ENCODE results near the gene LCLAT1. TPM values are rescaled to one million over a fixed set of nuclear protein-coding genes. Genes with fewer than 3 reads are reported as not detected.

The LCLAT1 gene
- total RNA-seq, 1 experiment from 2014 or later: 23.9 TPM

- DNase-seq (ENCODE audit: low read depth, low spot score): no peak
- in situ Hi-C loops (cut with HindIII; ENCODE audit: low pct_unique_long_range_greater_than_20kb, low sequenced_read_pairs): no loop called here
Measured at GRCh38 chr2:30683236-30683956, 236.3 kb downstream of the LCLAT1 start.

- DNase-seq (ENCODE audit: low read depth, low spot score): no peak
- in situ Hi-C loops (cut with HindIII; ENCODE audit: low pct_unique_long_range_greater_than_20kb, low sequenced_read_pairs): no loop called here
Measured at GRCh38 chr2:30684026-30684425, 237.0 kb downstream of the LCLAT1 start.

GRCh38 chr2:30684516-30684915 is 237.5 kb downstream of the LCLAT1 start:
- no peak for DNase-seq (ENCODE audit: low read depth, low spot score)
- in situ Hi-C loops (cut with HindIII; ENCODE audit: low pct_unique_long_range_greater_than_20kb, low sequenced_read_pairs): no loop called here

- no peak for DNase-seq (ENCODE audit: low read depth, low spot score)
- in situ Hi-C loops (cut with HindIII; ENCODE audit: low pct_unique_long_range_greater_than_20kb, low sequenced_read_pairs): no loop called here
Measured at GRCh38 chr2:30684996-30685395, 237.9 kb downstream of the LCLAT1 start.

GRCh38 chr2:30686000-30686399 is 239.0 kb downstream of the LCLAT1 start:
- in situ Hi-C loops (cut with HindIII; ENCODE audit: low pct_unique_long_range_greater_than_20kb, low sequenced_read_pairs): no loop called here
- peak; percentile 67 for DNase-seq (ENCODE audit: low read depth, low spot score)

- in situ Hi-C loops (cut with HindIII; ENCODE audit: low pct_unique_long_range_greater_than_20kb, low sequenced_read_pairs): no loop called here
- no peak for DNase-seq (ENCODE audit: low read depth, low spot score)
Measured at GRCh38 chr2:30686669-30687068, 239.6 kb downstream of the LCLAT1 start.

GRCh38 chr2:30688956-30689401 is 241.9 kb downstream of the LCLAT1 start:
- in situ Hi-C loops (cut with HindIII; ENCODE audit: low pct_unique_long_range_greater_than_20kb, low sequenced_read_pairs): no loop called here
- no peak for DNase-seq (ENCODE audit: low read depth, low spot score)

- DNase-seq (ENCODE audit: low read depth, low spot score): no peak
- in situ Hi-C loops (cut with HindIII; ENCODE audit: low pct_unique_long_range_greater_than_20kb, low sequenced_read_pairs): no loop called here
Measured at GRCh38 chr2:30689496-30690125, 242.6 kb downstream of the LCLAT1 start.

GRCh38 chr2:30690126-30690561 is 243.1 kb downstream of the LCLAT1 start:
- no peak for DNase-seq (ENCODE audit: low read depth, low spot score)
- in situ Hi-C loops (cut with HindIII; ENCODE audit: low pct_unique_long_range_greater_than_20kb, low sequenced_read_pairs): no loop called here

GRCh38 chr2:30691091-30691947 is 244.3 kb downstream of the LCLAT1 start:
- DNase-seq (ENCODE audit: low read depth, low spot score): no peak
- in situ Hi-C loops (cut with HindIII; ENCODE audit: low pct_unique_long_range_greater_than_20kb, low sequenced_read_pairs): no loop called here

GRCh38 chr2:30691948-30692828 is 245.1 kb downstream of the LCLAT1 start:
- in situ Hi-C loops (cut with HindIII; ENCODE audit: low pct_unique_long_range_greater_than_20kb, low sequenced_read_pairs): no loop called here
- DNase-seq (ENCODE audit: low read depth, low spot score): no peak

GRCh38 chr2:30692829-30693275 is 245.8 kb downstream of the LCLAT1 start:
- in situ Hi-C loops (cut with HindIII; ENCODE audit: low pct_unique_long_range_greater_than_20kb, low sequenced_read_pairs): no loop called here
- DNase-seq (ENCODE audit: low read depth, low spot score): no peak

Small RNAs within 50 kb of the gene (small RNA-seq; reads per million reads assigned to genes)
- 0 reads per million in 2 experiments for gene AC073255.1

Other genes starting within 250 kb of the LCLAT1 start
- gene LBH, start 215.7 kb upstream of the LCLAT1 start, total RNA-seq (2014; rRNA removed; shearing (Covaris generic)): 14.4 and 20.1 TPM in 2 replicates

All from SK-MEL-5 (cell line).